ENCODE results near the gene CUX1.
"Not testable (repeated sequence)": the region's sequence is repeated elsewhere in the genome, so short reads cannot be mapped to it uniquely, and the experiment has no call there.

CUX1 gene

DNA sequence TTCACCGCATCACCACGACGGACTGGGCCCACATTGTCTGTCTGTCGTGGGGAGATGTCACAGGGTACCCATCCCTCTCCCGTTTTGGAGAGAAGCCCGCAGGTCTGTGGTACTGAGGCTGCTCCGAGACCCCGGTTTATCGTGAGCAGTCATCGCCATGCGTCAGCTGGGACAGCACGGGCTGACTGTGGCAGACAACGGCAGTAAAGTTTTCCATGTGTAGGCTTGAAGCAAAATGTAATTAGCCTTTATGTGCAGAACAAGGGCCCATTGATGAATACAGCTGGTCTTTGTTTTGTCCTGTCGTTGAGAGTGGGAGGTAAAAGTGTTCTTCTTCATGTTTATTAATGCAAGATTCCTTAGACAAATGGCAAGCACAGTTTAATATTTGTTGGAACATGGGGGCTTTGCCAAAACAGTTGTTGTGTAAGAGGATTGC lies 301.8 kb downstream of the CUX1 start:
- in situ Hi-C loops (cut with MboI; ENCODE audit: low sequenced_read_pairs), result no loop called here

- in situ Hi-C loops (cut with MboI; ENCODE audit: low sequenced_read_pairs), result no loop called here
Observed at GRCh38 chr7:102119925-102120324, 302.5 kb downstream of the CUX1 start.

- in situ Hi-C loops (cut with MboI; ENCODE audit: low sequenced_read_pairs), result no loop called here
Observed at GRCh38 chr7:102120666-102121195, 303.3 kb downstream of the CUX1 start.

- in situ Hi-C loops (cut with MboI; ENCODE audit: low sequenced_read_pairs), result no loop called here
Observed at GRCh38 chr7:102122026-102122425, 304.6 kb downstream of the CUX1 start.

- in situ Hi-C loops (cut with MboI; ENCODE audit: low sequenced_read_pairs), result no loop called here
Observed at GRCh38 chr7:102125127-102125596, 307.7 kb downstream of the CUX1 start.

DNA sequence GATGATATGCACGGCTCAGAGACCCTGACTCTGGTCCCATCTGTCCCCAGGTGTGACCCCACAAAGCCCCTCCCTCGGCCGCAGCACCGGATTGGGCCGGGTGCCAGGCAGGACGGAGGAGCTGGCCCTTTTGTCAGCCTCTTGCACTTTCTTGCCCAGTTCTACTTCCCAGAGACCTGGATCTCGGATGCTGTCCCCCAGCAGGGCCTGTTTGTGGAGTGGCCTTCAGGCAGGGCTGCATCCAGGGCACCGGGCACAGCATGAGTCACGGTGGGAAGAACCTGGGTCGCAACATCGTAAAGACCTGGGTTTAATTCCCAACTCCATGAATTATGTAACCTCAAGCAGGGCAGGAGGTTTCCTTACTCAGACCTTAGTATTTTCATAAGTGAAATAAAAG lies 310.9 kb downstream of the CUX1 start:
- in situ Hi-C loops (cut with MboI; ENCODE audit: low sequenced_read_pairs), result no loop called here

- in situ Hi-C loops (cut with MboI; ENCODE audit: low sequenced_read_pairs), result no loop called here
Observed at GRCh38 chr7:102129636-102130370, 312.4 kb downstream of the CUX1 start.

DNA sequence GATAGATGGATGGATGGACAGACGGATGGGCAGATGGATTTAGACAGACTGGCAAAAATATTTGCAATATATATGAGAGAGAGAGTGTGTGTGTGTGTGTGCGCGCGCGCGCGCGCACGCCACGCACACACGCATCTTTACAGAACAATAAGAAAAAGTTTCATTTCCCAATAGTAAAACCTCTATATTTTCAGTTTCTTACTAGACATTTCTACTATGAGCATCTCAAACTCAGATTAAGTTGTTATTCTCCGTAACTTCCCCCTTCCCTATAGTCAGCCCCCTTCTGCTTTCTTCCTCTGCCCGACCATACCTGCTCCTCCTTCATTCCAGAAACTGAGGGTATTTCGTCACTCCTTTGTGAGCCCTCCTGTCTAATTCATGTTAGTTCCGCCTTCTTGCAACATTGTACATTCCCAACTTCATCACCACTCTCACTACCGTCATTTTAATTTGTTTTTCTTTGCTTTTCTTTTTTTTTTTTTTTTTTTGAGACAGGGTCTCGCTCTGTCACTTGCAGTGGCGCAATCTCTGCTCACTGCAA lies 314.9 kb downstream of the CUX1 start:
- in situ Hi-C loops (cut with MboI; ENCODE audit: low sequenced_read_pairs), result no loop called here

DNA sequence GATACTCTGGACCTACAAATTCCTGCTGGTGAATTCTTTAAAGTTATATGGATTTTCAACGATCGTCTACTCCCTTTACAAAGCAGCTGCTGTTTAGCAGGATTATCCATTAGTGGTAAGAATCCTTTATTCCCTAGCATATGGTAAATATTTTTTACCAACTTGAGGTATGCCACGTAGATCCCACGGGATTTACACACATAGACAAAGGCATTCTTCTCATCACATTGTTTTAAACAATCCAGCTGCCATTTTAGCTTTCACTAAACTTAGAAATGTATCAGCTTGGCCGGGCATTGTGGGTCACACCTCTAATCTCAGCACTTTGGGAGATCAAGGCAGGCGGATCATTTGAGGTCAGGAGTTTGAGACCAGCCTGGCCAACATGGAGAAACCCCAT lies 321.2 kb downstream of the CUX1 start:
- in situ Hi-C loops (cut with MboI; ENCODE audit: low sequenced_read_pairs), result no loop called here

- in situ Hi-C loops (cut with MboI; ENCODE audit: low sequenced_read_pairs), result no loop called here
Observed at GRCh38 chr7:102140952-102141370, 323.5 kb downstream of the CUX1 start.

DNA sequence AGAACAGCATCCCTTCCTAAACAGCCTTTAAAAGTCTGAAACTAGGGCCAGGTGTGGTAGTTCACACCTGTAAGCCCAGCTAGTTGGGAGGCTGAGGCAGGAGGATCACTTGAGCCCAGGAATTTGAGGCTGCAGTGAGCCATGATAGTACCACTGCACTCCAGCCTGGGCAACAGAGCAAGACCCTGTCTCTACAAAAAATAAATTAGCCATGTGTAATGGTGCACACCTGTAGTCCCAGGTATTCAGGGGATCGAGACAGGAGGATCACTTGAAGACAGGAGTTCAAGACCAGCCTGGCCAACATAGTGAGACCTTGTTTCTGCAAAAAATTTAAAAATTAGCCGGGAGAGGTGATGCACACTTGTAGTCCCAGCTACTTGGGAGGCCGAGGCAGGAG lies 325.0 kb downstream of the CUX1 start:
- in situ Hi-C loops (cut with MboI; ENCODE audit: low sequenced_read_pairs), result not testable (repeated sequence)

DNA sequence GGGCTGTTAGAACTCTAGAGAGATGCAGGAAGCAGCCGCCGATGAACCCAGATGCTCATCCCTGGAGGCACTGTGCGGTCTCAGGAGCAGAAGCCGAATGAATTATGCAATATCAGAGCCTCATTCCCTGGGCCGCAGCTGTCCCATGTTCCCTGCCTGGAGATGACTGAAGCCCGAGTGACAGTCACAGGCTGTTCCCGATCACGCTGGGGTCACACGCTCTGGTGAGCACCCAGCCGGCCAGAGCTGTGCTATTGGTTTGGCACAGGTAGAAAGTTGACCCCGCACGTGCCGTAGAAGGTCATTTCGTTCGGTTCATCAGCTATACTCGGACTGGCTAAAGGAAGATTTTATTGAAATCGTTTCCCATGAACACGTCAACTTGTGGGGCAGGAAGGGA lies 328.7 kb downstream of the CUX1 start:
- in situ Hi-C loops (cut with MboI; ENCODE audit: low sequenced_read_pairs), result no loop called here

- in situ Hi-C loops (cut with MboI; ENCODE audit: low sequenced_read_pairs), result no loop called here
Observed at GRCh38 chr7:102147008-102147407, 329.6 kb downstream of the CUX1 start.

GRCh38 chr7:102148799-102149198 lies 331.4 kb downstream of the CUX1 start:
- in situ Hi-C loops (cut with MboI; ENCODE audit: low sequenced_read_pairs), result no loop called here

DNA sequence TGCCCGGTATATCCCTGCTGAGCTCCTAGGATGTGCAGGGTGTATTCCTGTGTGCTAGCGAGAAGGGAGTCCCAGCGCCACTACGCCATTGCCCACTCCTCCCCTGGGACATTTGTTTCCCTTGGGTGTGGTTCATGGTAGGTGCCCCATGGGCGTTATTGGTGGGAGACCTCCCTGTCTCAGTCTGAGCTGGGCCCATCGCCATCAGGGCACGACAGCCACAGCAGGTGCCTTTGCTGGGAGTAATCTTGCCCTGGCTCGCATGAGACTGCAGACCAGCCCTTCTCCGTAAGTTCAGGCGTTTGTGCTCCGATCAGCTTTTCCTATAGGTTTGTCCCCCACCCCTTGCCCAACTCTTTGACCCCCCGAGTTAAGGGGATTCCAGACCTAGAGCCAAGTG lies 332.0 kb downstream of the CUX1 start:
- in situ Hi-C loops (cut with MboI; ENCODE audit: low sequenced_read_pairs), result no loop called here

DNA sequence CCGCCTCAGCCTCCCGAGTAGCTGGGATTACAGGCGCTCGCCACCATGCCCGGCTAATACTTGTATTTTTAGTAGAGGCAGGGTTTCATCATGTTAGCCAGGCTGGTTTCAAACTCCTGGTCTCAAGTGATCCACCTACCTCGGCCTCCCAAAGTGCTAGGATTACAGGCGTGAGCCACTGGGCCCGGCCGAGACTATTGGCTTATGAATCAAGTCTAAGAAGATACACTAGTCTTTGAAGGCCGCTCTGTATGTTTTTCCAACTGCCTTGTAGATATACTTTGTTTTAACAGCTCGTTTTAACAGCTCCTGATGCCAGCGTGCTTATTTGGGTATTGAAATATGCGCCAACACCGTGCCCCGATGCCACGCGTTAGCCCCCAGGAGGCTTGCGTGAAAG lies 332.8 kb downstream of the CUX1 start:
- in situ Hi-C loops (cut with MboI; ENCODE audit: low sequenced_read_pairs), result no loop called here

- in situ Hi-C loops (cut with MboI; ENCODE audit: low sequenced_read_pairs), result no loop called here
Observed at GRCh38 chr7:102152672-102153598, 335.5 kb downstream of the CUX1 start.

GRCh38 chr7:102153599-102153946 lies 336.1 kb downstream of the CUX1 start:
- in situ Hi-C loops (cut with MboI; ENCODE audit: low sequenced_read_pairs), result no loop called here

- in situ Hi-C loops (cut with MboI; ENCODE audit: low sequenced_read_pairs), result no loop called here
Observed at GRCh38 chr7:102154425-102154824, 337.0 kb downstream of the CUX1 start.

GRCh38 chr7:102155821-102156441 lies 338.5 kb downstream of the CUX1 start:
- in situ Hi-C loops (cut with MboI; ENCODE audit: low sequenced_read_pairs), result no loop called here

DNA sequence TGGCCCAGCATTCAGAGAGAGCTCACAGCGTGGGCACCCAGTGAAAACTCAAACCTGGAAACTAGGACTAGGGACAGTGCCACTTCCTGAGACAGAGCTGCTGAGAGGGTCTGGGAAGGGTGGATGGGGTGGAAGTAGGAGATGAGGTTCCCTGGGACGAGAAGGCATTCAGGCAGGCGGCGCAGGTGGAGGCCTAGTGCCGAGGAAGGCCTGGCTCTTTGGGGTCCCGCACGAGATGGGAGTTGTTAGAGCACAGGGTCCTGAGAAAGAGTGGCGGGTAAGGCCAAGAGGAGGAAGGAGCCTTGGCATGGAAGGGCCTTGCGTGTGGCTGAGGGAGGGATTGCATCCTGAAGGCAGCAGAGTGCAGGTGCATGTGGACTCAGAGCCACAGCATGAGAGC lies 339.4 kb downstream of the CUX1 start:
- in situ Hi-C loops (cut with MboI; ENCODE audit: low sequenced_read_pairs), result no loop called here

Measured in hTERT RPE-1 (cell line).